Transverse colon (tissue), 4 donors: ENCODE data around the gene HIVEP1.

Experiments used
- CTCF ChIP-seq, 5 experiments: fragments of 200-600 bp in 3 of 5; fragments of 450-650 bp in 2 of 5; sonication (generic) in 3 of 5; IDR thresholded peaks; 1 replicate in 2 of 5; 2 replicates in 3 of 5; pipeline ENCODE4 v1.5.1; 2016 to 2017; ENCODE audit warnings: antibody characterized with exemption in 5 of 5, inconsistent platforms in 3 of 5, mild to moderate bottlenecking in 2 of 5, moderate library complexity in 1 of 5
- POLR2AphosphoS5 ChIP-seq, 3 donors: sonication (generic); formaldehyde crosslinking; IDR thresholded peaks; one replicate each; pipeline ENCODE4 v1.6.1; 2016; ENCODE audit warnings: antibody characterized with exemption in 3 of 3

GRCh38 chr6:12034349-12034748 lies 22.2 kb downstream of the HIVEP1 start:
- no peak for TF ChIP-seq CTCF (IDR thresholded peaks at IDR 0.05)
- no peak for TF ChIP-seq POLR2AphosphoS5 (IDR thresholded peaks at IDR 0.05)
